H9 (cell line): ENCODE measurements around the gene LRRC15. TPM values are rescaled to one million over a fixed set of nuclear protein-coding genes. Genes with fewer than 3 reads are reported as not detected.
A peak's percentile ranks its signal among the peaks of the same experiment; 100 is the strongest.

ENCODE experiments used
- DNase-seq: peaks from one replicate; pipeline ENCODE4 v3.0.0-alpha.2; 2017
- H2AFZ ChIP-seq: one replicate; pipeline ENCODE4 v1.6.1; 2013; ENCODE audit warnings: mild to moderate bottlenecking, low read length, control low read depth, moderate library complexity
- H2AK5ac ChIP-seq: 2 replicates; pipeline ENCODE4 v1.6.1; 2013; ENCODE audit warnings: low read length, control low read depth, mixed read lengths; ENCODE audit not compliant: insufficient read length
- H2BK120ac ChIP-seq: one replicate; pipeline ENCODE4 v1.6.1; 2013; ENCODE audit warnings: low read depth, mild to moderate bottlenecking, low read length, control low read depth, inconsistent platforms; ENCODE audit not compliant: poor library complexity, severe bottlenecking
- H2BK12ac ChIP-seq: 2 replicates; pipeline ENCODE4 v1.6.1; 2013; ENCODE audit warnings: low read length, control low read depth, mixed read lengths, low read depth; ENCODE audit not compliant: insufficient read length
- H2BK15ac ChIP-seq: 2 replicates; pipeline ENCODE4 v1.6.1; 2013; ENCODE audit warnings: low read depth, low read length, control low read depth
- H2BK20ac ChIP-seq: one replicate; pipeline ENCODE4 v1.6.1; 2013; ENCODE audit warnings: low read depth, mild to moderate bottlenecking, low read length, control low read depth, inconsistent platforms; ENCODE audit not compliant: poor library complexity, severe bottlenecking
- H2BK5ac ChIP-seq: 2 replicates; pipeline ENCODE4 v1.6.1; 2013; ENCODE audit warnings: low read length, control low read depth, mixed read lengths; ENCODE audit not compliant: insufficient read length
- H3K14ac ChIP-seq: 2 replicates; pipeline ENCODE4 v1.6.1; 2013; ENCODE audit warnings: low read length, control low read depth; ENCODE audit not compliant: insufficient read depth
- H3K18ac ChIP-seq: 2 replicates; pipeline ENCODE4 v1.6.1; 2013; ENCODE audit warnings: low read depth, mild to moderate bottlenecking, mixed read lengths, low read length, control low read depth; ENCODE audit not compliant: insufficient read length
- H3K23ac ChIP-seq: 2 replicates; pipeline ENCODE4 v1.6.1; 2013; ENCODE audit warnings: low read length, control low read depth, mixed read lengths, low read depth; ENCODE audit not compliant: insufficient read length
- H3K23me2 ChIP-seq: 2 replicates; pipeline ENCODE4 v1.6.1; 2013; ENCODE audit warnings: low read depth, mild to moderate bottlenecking, mixed read lengths, low read length, control low read depth; ENCODE audit not compliant: insufficient read length, poor library complexity, severe bottlenecking
- H3K27ac ChIP-seq: 2 replicates; pipeline ENCODE4 v1.5.1; 2013; ENCODE audit warnings: low read length, control low read depth, mixed read lengths, low read depth; ENCODE audit not compliant: insufficient read length
- H3K27me3 ChIP-seq: 2 replicates; pipeline ENCODE4 v1.6.1; 2013; ENCODE audit warnings: low read length, control low read depth, inconsistent platforms; ENCODE audit not compliant: insufficient read depth
- H3K4ac ChIP-seq: 2 replicates; pipeline ENCODE4 v1.6.1; 2013; ENCODE audit warnings: low read depth, mild to moderate bottlenecking, control low read depth, inconsistent platforms, low read length, moderate library complexity
- H3K4me1 ChIP-seq: 2 replicates; pipeline ENCODE4 v1.6.1; 2013; ENCODE audit warnings: low read length, control low read depth, inconsistent platforms; ENCODE audit not compliant: insufficient read depth
- H3K4me2 ChIP-seq: 2 replicates; pipeline ENCODE4 v1.6.1; 2013; ENCODE audit warnings: low read length, control low read depth, mixed read lengths; ENCODE audit not compliant: insufficient read length, insufficient read depth
- H3K56ac ChIP-seq: 2 replicates; pipeline ENCODE4 v1.6.1; 2013; ENCODE audit warnings: low read depth, mild to moderate bottlenecking, mixed read lengths, low read length, control low read depth; ENCODE audit not compliant: insufficient read length
- H3K79me1 ChIP-seq: 2 replicates; pipeline ENCODE4 v1.6.1; 2013; ENCODE audit warnings: low read depth, mild to moderate bottlenecking, moderate library complexity, low read length, control low read depth, inconsistent platforms; ENCODE audit not compliant: insufficient read depth, poor library complexity, severe bottlenecking
- H3K79me2 ChIP-seq: 2 replicates; pipeline ENCODE4 v1.6.1; 2013; ENCODE audit warnings: low read length, control low read depth, inconsistent platforms; ENCODE audit not compliant: insufficient read depth
- H3K9ac ChIP-seq: 2 replicates; pipeline ENCODE4 v1.6.1; 2013; ENCODE audit warnings: low read length, control low read depth, mixed read lengths; ENCODE audit not compliant: insufficient read length; ENCODE audit errors: extremely low read depth
- H3K9me3 ChIP-seq: one replicate; pipeline ENCODE4 v1.6.1; 2013; ENCODE audit warnings: low read depth, low read length, inconsistent platforms; ENCODE audit not compliant: control insufficient read depth
- H3T11ph ChIP-seq: one replicate; pipeline ENCODE4 v1.6.1; 2013; ENCODE audit warnings: mild to moderate bottlenecking, low read length, control low read depth, inconsistent platforms
- H4K20me1 ChIP-seq: one replicate; pipeline ENCODE4 v1.6.1; 2013; ENCODE audit not compliant: control insufficient read depth, insufficient read length, insufficient read depth
- H4K5ac ChIP-seq: 2 replicates; pipeline ENCODE4 v1.6.1; 2013; ENCODE audit warnings: low read depth, mild to moderate bottlenecking, mixed read lengths, low read length, control low read depth; ENCODE audit not compliant: insufficient read length
- H4K8ac ChIP-seq: replicated peaks from 2 replicates; pipeline ENCODE4 v1.6.1; 2013; ENCODE audit warnings: low read length, control low read depth, mixed read lengths, low read depth; ENCODE audit not compliant: insufficient read length
- H4K91ac ChIP-seq: 2 replicates; pipeline ENCODE4 v1.6.1; 2013; ENCODE audit warnings: low read depth, mild to moderate bottlenecking, moderate library complexity, mixed read lengths, low read length, control low read depth; ENCODE audit not compliant: insufficient read length
- H3K27ac Mint-ChIP-seq, 3 experiments: 2 replicates in 2 of 3; 3 replicates in 1 of 3; pipeline ENCODE4 v1.8.0; 2020 to 2021; ENCODE audit warnings: mixed read lengths in 3 of 3, mild to moderate bottlenecking in 1 of 3, moderate library complexity in 1 of 3
- H3K27me3 Mint-ChIP-seq: 2 replicates; pipeline ENCODE4 v1.8.0; 2021; ENCODE audit warnings: low read depth, mild to moderate bottlenecking, moderate library complexity, mixed read lengths
- H3K36me3 Mint-ChIP-seq, 3 experiments: 2 replicates in 2 of 3; 3 replicates in 1 of 3; pipeline ENCODE4 v1.8.0; 2020 to 2021; ENCODE audit warnings: low read depth in 3 of 3, mixed read lengths in 3 of 3; ENCODE audit not compliant: insufficient read depth in 1 of 3
- H3K4me1 Mint-ChIP-seq, 2 experiments: 2 replicates each; pipeline ENCODE4 v1.8.0; 2020; ENCODE audit warnings: mixed read lengths in 2 of 2
- H3K4me3 Mint-ChIP-seq, 2 experiments: 2 replicates in 1 of 2; 3 replicates in 1 of 2; pipeline ENCODE4 v1.8.0; 2020 to 2021; ENCODE audit warnings: mild to moderate bottlenecking in 2 of 2, mixed read lengths in 2 of 2, moderate library complexity in 1 of 2
- H3K9me3 Mint-ChIP-seq, 2 experiments: 2 replicates in 1 of 2; 3 replicates in 1 of 2; pipeline ENCODE4 v1.8.0; 2020; ENCODE audit warnings: mild to moderate bottlenecking in 2 of 2, mixed read lengths in 2 of 2, moderate library complexity in 1 of 2
- CTCF ChIP-seq: fragments of 200-600 bp; sonication (generic); conservative IDR thresholded peaks from 3 replicates; pipeline ENCODE4 v1.8.0; 2021; ENCODE audit warnings: antibody characterized with exemption, mild to moderate bottlenecking
- WGBS: extraction: QIAGEN DNeasy Blood & Tissue Kit; methylation state at CpG from one replicate; pipeline ENCODE4 v1.1.7; 2013; ENCODE audit warnings: missing lambda C conversion rate, low lambda C conversion rate, mixed read lengths; ENCODE audit not compliant: insufficient read length; ENCODE audit errors: extremely low coverage; 5-methylcytosine and 5-hydroxymethylcytosine counted together
- total RNA-seq: library from RNA; stranded (reverse); gene quantifications from 2 replicates; pipeline ENCODE4 v1.2.1, GENCODE V29; 2021

Gene LRRC15
- total RNA-seq, 1 experiment from 2014 or later, result 0.07 TPM

GRCh38 chr3:194381460-194381875 is 11.9 kb upstream of the LRRC15 start:
- H2AFZ ChIP-seq, result no peak overlapping the region
- H3K27ac ChIP-seq, result no peak overlapping the region
- Mint-ChIP-seq H3K27me3 (peaks cover 6% of the 10 kb centered on the region), H3K4me3 (no peak overlapping the region; a peak in 1 of 5 replicates), H3K4me1 (peaks cover 34 to 61% of the 10 kb centered on the region in 2 experiments), H3K36me3 (no peaks in the 10 kb centered on the region), H3K27ac (peak overlapping the region in 1 of 3 experiments; percentile 18; a peak in 1 of 7 replicates), H3K9me3 (no peaks in the 10 kb centered on the region)
- no peaks in the 10 kb centered on the region for H3K79me1 ChIP-seq
- no peak overlapping the region for H2BK5ac ChIP-seq
- H3K9ac ChIP-seq, result no peak overlapping the region
- no peak overlapping the region for H2BK120ac ChIP-seq
- no peak overlapping the region for H4K5ac ChIP-seq
- no peaks in the 10 kb centered on the region for H4K20me1 ChIP-seq
- H2AK5ac ChIP-seq, result no peak overlapping the region
- no peak overlapping the region for H4K8ac ChIP-seq
- no peak overlapping the region for H2BK20ac ChIP-seq
- no peak overlapping the region for H3K14ac ChIP-seq
- no peak overlapping the region for H4K91ac ChIP-seq
- H3K23ac ChIP-seq, result no peak overlapping the region
- H3K4ac ChIP-seq, result no peak overlapping the region
- WGBS, result no CpG with 5 or more reads among the region's 17 CpGs
- no peaks in the 10 kb centered on the region for H3K23me2 ChIP-seq
- H3K27me3 ChIP-seq, result no peaks in the 10 kb centered on the region
- DNase-seq, result peak; percentile 61
- H3K56ac ChIP-seq, result no peak overlapping the region
- H3K18ac ChIP-seq, result peak overlapping the region; percentile 50
- no peak overlapping the region for H2BK12ac ChIP-seq
- H3K9me3 ChIP-seq, result no peaks in the 10 kb centered on the region
- H3K4me1 ChIP-seq, result no peaks in the 10 kb centered on the region; the same call in 1 of the 2 replicates
- no peaks in the 10 kb centered on the region for H3K79me2 ChIP-seq
- H2BK15ac ChIP-seq, result no peak overlapping the region
- H3K4me2 ChIP-seq, result no peak overlapping the region
- no peak for TF ChIP-seq CTCF
- no peak overlapping the region for H3T11ph ChIP-seq
